Ascending aorta (tissue), 2 donors: ENCODE data around the gene RFLNA. TPM values are rescaled to one million over a fixed set of nuclear protein-coding genes. Genes with fewer than 3 reads are reported as not detected.
"Not testable (repeated sequence)": the region's sequence is repeated elsewhere in the genome, so short reads cannot be mapped to it uniquely, and the experiment has no call there.

Experiments used
- DNase-seq, 2 donors: peaks; one replicate each; pipeline ENCODE4 v3.0.0-alpha.2; 2019; ENCODE audit warnings: low spot score in 2 of 2
- H3K27ac ChIP-seq, 2 donors: fragments of 200-600 bp; sonication (generic); one replicate each; pipeline ENCODE4 v1.5.1; 2016 to 2017; ENCODE audit warnings: mild to moderate bottlenecking in 1 of 2
- H3K27me3 ChIP-seq: fragments of 200-600 bp; sonication (generic); one replicate; pipeline ENCODE4 v1.5.1; 2017
- H3K36me3 ChIP-seq, 2 donors: fragments of 200-600 bp; sonication (generic); one replicate each; pipeline ENCODE4 v1.5.1; 2016
- H3K4me1 ChIP-seq, 2 donors: fragments of 200-600 bp; sonication (generic); one replicate each; pipeline ENCODE4 v1.5.1; 2016 to 2017; ENCODE audit warnings: mild to moderate bottlenecking in 1 of 2
- H3K4me3 ChIP-seq, 2 donors: fragments of 200-600 bp; sonication (generic); one replicate each; pipeline ENCODE4 v1.5.1; 2016 to 2017; ENCODE audit warnings: mild to moderate bottlenecking in 1 of 2
- H3K9me3 ChIP-seq, 2 donors: fragments of 200-600 bp; sonication (generic); one replicate each; pipeline ENCODE4 v1.5.1; 2016
- intact Hi-C: fragments of 100-400 bp; cut with DNase I; formaldehyde crosslinking; loops from one replicate; pipeline ENCODE4 v1.15.1; 2023
- total RNA-seq: library from RNA; depleted of rRNA; stranded (reverse); fragments of >200 nt; gene quantifications from one replicate; pipeline ENCODE4 v1.1.0, GENCODE V29; 2016
- TF ChIP-seq, protein P1 (sequence below), 3 experiments: fragments of 200-600 bp in 2 of 3; fragments of 450-650 bp in 1 of 3; sonication (generic) in 2 of 3; IDR thresholded peaks; one replicate each; pipeline ENCODE4 v1.5.1; 2016 to 2019; ENCODE audit warnings: antibody characterized with exemption in 3 of 3, mild to moderate bottlenecking in 1 of 3, moderate library complexity in 1 of 3

RFLNA gene
- total RNA-seq, 1 donor from 2014 or later = not detected

DNA sequence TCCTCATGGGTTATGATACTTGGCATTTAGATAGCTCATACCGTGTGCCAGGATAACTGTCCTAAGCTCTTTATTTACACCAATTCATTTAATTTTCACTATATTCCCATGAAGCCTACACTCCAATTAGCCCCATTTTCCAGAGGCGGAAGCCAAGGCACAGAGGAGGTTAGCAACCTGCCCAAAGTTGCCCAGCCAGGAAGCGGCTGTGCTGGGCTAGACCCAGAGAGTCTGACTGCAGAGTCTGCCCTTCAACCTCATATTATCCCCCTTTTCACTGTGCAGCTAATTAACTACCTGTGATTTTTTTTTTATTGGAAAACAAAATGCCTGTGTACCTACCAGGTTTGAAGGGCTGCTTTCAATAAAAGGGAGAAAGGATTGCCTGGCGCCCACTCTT, 2.5 kb downstream of the RFLNA start:
- peaks cover 7 to 21% of the 10 kb centered on the region in 2 donors for H3K4me1 ChIP-seq
- intact Hi-C loops = no loop called here
- DNase-seq = no peak

DNA sequence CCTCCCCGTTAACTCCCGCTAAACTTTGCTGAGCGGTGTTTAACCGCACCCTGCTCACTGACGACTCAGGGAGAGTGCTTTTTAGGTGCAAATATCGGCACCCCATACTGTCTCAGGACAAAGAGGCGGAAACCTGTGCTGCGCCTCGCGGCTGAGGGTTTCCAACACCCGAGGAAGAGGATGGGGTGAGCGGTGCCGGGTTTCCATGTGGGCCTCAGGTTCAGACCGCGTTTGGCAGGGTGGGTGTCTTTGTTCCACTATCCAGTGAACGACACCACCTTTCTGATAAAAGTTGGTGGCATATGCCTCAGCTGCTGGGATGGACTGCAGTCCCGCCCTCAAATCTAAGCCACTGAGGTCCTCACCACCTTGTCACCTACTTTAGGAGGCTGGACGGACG, 3.0 kb downstream of the RFLNA start:
- intact Hi-C loops = no loop called here
- DNase-seq = no peak
- Histone ChIP-seq H3K36me3 (no peaks in the 10 kb centered on the region), H3K27ac (no peak overlapping the region), H3K4me1 (peaks cover 7 to 21% of the 10 kb centered on the region in 2 donors), H3K9me3 (no peaks in the 10 kb centered on the region), H3K27me3 (no peaks in the 10 kb centered on the region), H3K4me3 (no peak overlapping the region)
- TF ChIP-seq, protein P1, sequence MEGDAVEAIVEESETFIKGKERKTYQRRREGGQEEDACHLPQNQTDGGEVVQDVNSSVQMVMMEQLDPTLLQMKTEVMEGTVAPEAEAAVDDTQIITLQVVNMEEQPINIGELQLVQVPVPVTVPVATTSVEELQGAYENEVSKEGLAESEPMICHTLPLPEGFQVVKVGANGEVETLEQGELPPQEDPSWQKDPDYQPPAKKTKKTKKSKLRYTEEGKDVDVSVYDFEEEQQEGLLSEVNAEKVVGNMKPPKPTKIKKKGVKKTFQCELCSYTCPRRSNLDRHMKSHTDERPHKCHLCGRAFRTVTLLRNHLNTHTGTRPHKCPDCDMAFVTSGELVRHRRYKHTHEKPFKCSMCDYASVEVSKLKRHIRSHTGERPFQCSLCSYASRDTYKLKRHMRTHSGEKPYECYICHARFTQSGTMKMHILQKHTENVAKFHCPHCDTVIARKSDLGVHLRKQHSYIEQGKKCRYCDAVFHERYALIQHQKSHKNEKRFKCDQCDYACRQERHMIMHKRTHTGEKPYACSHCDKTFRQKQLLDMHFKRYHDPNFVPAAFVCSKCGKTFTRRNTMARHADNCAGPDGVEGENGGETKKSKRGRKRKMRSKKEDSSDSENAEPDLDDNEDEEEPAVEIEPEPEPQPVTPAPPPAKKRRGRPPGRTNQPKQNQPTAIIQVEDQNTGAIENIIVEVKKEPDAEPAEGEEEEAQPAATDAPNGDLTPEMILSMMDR (IDR thresholded peaks at IDR 0.05) = no peak

More for the DNA sequence above, 2.5 kb downstream of the RFLNA start:
- no peaks in the 10 kb centered on the region for H3K36me3 ChIP-seq
- H3K27me3 ChIP-seq = no peaks in the 10 kb centered on the region
- TF ChIP-seq, protein P1 (IDR thresholded peaks at IDR 0.05) = no peak
- peak overlapping the region in 1 of 2 donors; percentile 67 for H3K4me3 ChIP-seq
- H3K27ac ChIP-seq = no peak overlapping the region
- H3K9me3 ChIP-seq = no peaks in the 10 kb centered on the region

GRCh38 chr12:124298685-124299410, 4.0 kb downstream of the RFLNA start:
- Histone ChIP-seq H3K27me3 (no peaks in the 10 kb centered on the region), H3K4me3 (no peak overlapping the region), H3K27ac (no peak overlapping the region), H3K4me1 (peaks cover 7 to 21% of the 10 kb centered on the region in 2 donors), H3K9me3 (no peaks in the 10 kb centered on the region), H3K36me3 (no peaks in the 10 kb centered on the region)
- TF ChIP-seq, protein P1 (IDR thresholded peaks at IDR 0.05) = no peak
- no peak for DNase-seq
- intact Hi-C loops = no loop called here

DNA sequence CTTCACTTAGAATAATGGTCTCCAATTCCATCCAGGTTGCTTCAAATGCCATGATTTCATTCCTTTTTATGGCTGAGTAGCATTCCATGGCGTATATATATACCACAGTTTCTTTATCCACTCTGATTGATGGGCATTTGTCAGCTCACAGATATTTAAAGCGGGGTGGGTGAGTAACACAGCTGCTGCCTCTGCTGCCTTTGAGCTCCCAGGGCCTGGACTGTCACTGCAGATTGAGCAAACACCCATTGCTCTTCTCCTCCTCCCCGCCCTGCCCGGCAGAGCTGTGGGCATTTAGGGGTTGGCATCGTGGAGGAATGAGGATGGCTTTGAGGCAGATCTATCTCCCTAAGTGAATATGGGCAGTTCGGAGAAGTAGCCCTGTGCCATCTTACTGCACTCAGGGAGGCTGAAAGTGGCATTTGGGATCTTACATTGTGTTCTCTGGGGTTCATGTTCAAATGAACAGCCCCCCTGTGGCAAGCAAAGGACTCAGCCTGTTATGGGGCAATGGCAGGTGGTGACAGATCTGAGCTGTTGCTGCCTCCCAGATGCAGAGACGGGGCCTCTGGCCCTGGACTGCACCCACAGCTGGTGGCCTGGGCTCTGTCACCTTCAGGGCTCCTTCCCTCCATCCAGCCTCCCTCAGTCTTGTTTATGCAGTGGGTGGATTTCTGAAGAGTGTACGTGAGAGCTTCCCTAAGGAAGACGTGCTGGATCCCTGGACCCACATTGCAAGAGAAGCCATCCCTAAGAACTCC, 4.9 kb downstream of the RFLNA start:
- H3K36me3 ChIP-seq = no peaks in the 10 kb centered on the region
- intact Hi-C loops = no loop called here
- H3K9me3 ChIP-seq = no peaks in the 10 kb centered on the region
- TF ChIP-seq, protein P1 (IDR thresholded peaks at IDR 0.05) = no peak
- DNase-seq = no peak
- H3K27me3 ChIP-seq = no peaks in the 10 kb centered on the region
- no peak overlapping the region for H3K4me3 ChIP-seq
- peaks cover 7 to 18% of the 10 kb centered on the region in 2 donors for H3K4me1 ChIP-seq
- no peak overlapping the region for H3K27ac ChIP-seq

GRCh38 chr12:124300657-124301056, 5.8 kb downstream of the RFLNA start:
- intact Hi-C loops, H3K27ac ChIP-seq, DNase-seq, H3K36me3 ChIP-seq, H3K9me3 ChIP-seq, H3K27me3 ChIP-seq, H3K4me3 ChIP-seq: not testable (repeated sequence)
- H3K4me1 ChIP-seq = peaks cover 2 to 13% of the 10 kb centered on the region in 2 donors

GRCh38 chr12:124301084-124301654, 6.3 kb downstream of the RFLNA start:
- peaks cover 2 to 11% of the 10 kb centered on the region in 2 donors for H3K4me1 ChIP-seq
- DNase-seq = no peak
- intact Hi-C loops = no loop called here

More at GRCh38 chr12:124301084-124301654, 6.3 kb downstream of the RFLNA start:
- Histone ChIP-seq H3K9me3 (no peaks in the 10 kb centered on the region), H3K36me3 (no peaks in the 10 kb centered on the region), H3K27me3 (no peaks in the 10 kb centered on the region), H3K27ac (no peak overlapping the region), H3K4me3 (no peak overlapping the region)
- TF ChIP-seq, protein P1 (IDR thresholded peaks at IDR 0.05) = no peak
